GM12864 (cell line): Measurements from ENCODE around the gene UBXN1.

Source experiments
- DNase-seq: peaks from one replicate; pipeline ENCODE4 v3.0.0-alpha.2; 2011; ENCODE audit warnings: low read depth
- H3K4me3 ChIP-seq: 2 replicates; pipeline ENCODE4 v1.5.1; 2011; ENCODE audit warnings: mild to moderate bottlenecking, low read depth, low read length, control low read depth
- TF ChIP-seq, protein P1 (sequence below): IDR thresholded peaks from 2 replicates; pipeline ENCODE4 v1.5.1; 2011; ENCODE audit warnings: low read depth, mild to moderate bottlenecking, moderate library complexity, low read length, control low read depth, inconsistent platforms; ENCODE audit errors: missing control alignments

UBXN1 gene, protein sequence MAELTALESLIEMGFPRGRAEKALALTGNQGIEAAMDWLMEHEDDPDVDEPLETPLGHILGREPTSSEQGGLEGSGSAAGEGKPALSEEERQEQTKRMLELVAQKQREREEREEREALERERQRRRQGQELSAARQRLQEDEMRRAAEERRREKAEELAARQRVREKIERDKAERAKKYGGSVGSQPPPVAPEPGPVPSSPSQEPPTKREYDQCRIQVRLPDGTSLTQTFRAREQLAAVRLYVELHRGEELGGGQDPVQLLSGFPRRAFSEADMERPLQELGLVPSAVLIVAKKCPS

GRCh38 chr11:62678770-62679696, at the start of gene UBXN1:
Gene UBXN1, minus strand, starts transcription at chr11:62679073. Its CDS starts 150 bp downstream, at chr11:62678923.
- TF ChIP-seq, protein P1, sequence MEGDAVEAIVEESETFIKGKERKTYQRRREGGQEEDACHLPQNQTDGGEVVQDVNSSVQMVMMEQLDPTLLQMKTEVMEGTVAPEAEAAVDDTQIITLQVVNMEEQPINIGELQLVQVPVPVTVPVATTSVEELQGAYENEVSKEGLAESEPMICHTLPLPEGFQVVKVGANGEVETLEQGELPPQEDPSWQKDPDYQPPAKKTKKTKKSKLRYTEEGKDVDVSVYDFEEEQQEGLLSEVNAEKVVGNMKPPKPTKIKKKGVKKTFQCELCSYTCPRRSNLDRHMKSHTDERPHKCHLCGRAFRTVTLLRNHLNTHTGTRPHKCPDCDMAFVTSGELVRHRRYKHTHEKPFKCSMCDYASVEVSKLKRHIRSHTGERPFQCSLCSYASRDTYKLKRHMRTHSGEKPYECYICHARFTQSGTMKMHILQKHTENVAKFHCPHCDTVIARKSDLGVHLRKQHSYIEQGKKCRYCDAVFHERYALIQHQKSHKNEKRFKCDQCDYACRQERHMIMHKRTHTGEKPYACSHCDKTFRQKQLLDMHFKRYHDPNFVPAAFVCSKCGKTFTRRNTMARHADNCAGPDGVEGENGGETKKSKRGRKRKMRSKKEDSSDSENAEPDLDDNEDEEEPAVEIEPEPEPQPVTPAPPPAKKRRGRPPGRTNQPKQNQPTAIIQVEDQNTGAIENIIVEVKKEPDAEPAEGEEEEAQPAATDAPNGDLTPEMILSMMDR: no peak
- DNase-seq: peak; percentile 75
- peak within 1 kb of the TSS; percentile 79 for H3K4me3 ChIP-seq

DNA sequence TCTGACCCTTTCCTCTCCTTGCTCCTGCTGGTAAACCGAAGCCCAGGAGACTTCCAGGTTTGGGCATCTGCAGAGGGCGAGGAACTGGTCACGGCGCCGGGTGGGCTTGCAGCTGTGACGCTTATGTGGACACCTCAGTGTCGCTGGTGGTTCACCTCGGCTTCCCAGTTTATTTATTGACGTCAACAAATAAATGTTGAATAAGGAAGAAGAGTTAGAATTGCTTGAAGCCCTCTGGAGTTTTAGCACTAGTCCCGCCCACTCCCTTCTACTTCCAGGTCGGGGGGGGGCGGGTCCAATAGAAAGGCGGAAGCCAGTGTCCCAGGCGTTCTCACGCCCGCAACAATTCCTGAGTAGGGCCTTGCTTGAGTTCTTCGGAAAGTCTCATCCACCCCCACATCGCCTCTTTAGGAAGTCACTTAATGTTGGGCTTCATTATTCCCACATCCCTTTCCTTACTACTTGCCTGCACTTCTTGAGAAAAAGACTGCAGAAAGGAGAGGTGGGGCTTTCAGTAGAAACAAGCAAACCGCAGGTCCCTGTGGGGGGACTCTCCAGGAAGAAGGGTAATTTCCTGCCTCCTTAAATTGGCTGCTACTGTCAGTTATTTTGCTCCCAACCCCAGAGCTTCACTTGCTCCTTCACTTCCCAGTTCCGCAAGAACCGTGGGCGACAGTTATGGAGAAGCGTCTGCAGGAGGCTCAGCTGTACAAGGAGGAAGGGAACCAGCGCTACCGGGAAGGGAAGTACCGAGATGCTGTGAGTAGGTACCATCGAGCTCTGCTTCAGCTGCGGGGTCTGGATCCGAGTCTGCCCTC, 49.5 kb upstream of the UBXN1 start, which contains the start of gene TTC9C:
Gene TTC9C, plus strand, starts transcription at position 316 of the 818 bp plus-strand sequence. Its CDS starts 363 bp downstream, at position 679.
- TF ChIP-seq, protein P1: no peak
- DNase-seq: peak; percentile 68
- peak within 1 kb of the TSS; percentile 86 for H3K4me3 ChIP-seq

- TF ChIP-seq, protein P1: no peak
- peak; percentile 95 for DNase-seq
- H3K4me3 ChIP-seq: peak overlapping the region; percentile 86
These were observed 48.9 kb upstream of the UBXN1 start for GRCh38 chr11:62727872-62728170.

DNA sequence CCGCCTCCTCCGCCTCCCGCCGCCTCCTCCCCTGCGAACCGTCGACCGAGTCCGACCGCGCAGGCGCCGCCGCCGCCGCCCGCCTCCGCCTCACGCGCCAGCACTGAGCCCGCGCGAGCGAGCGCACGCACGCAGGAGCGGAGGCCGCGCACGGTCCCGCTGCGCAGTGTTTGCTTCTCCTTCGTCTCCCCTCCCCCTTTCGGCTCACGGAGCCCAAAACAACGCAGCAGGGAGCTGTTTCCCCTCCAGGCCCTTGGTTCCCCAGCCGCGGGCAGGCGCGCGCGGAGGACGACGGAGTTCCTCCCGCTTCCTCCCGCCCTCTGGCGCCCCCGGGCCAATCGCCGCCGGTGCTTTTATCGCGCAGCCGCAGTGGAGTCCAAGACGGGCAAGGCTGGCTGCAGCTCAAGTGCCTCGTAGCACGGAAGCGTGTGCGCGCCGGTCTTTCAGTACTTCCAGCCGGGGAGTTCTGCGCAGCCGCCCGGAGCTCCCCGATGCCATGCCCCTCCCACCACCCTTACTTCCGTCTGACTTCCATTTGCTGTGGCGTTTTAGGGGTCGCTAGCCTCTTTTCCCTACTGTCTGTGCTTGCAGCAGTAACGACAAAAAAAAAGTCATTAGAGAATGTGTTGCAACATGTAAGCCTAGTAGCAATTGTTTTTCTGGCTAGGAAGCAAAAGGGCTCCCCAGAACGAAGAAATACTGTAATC, 48.4 kb upstream of the UBXN1 start, which contains the start of gene HNRNPUL2:
Gene HNRNPUL2, minus strand, starts transcription at position 293 of the 707 bp plus-strand sequence. CDS start 301 bp downstream, outside the sequence.
- H3K4me3 ChIP-seq: peak within 1 kb of the TSS; percentile 86
- peak; percentile 98 for DNase-seq
- TF ChIP-seq, protein P1: no peak

GRCh38 chr11:62726915-62727164, 48.0 kb upstream of the UBXN1 start:
- TF ChIP-seq, protein P1: no peak
- DNase-seq: no peak

More at GRCh38 chr11:62726915-62727164, 48.0 kb upstream of the UBXN1 start:
- H3K4me3 ChIP-seq: peak overlapping the region; percentile 86
